Peyer's patch (tissue), 4 donors: ENCODE results near the gene ABLIM2.

Experiments used
- CTCF ChIP-seq, 6 experiments: fragments of 450-650 bp in 4 of 6; fragments of 200-600 bp in 2 of 6; sonication (generic) in 1 of 6; IDR thresholded peaks; one replicate each; pipeline ENCODE4 v1.5.1; 2017 to 2019; ENCODE audit warnings: antibody characterized with exemption in 6 of 6, mild to moderate bottlenecking in 3 of 6, moderate library complexity in 1 of 6
- POLR2A ChIP-seq, 2 donors: fragments of 450-650 bp; IDR thresholded peaks; one replicate each; pipeline ENCODE4 v1.5.1; 2017; ENCODE audit warnings: antibody characterized with exemption in 2 of 2, mild to moderate bottlenecking in 2 of 2, moderate library complexity in 2 of 2

- no peak for TF ChIP-seq CTCF (IDR thresholded peaks at IDR 0.05)
- no peak for TF ChIP-seq POLR2A (IDR thresholded peaks at IDR 0.05)
These were observed 71.7 kb downstream of the ABLIM2 start for GRCh38 chr4:8086783-8087445.
